NCI-H524 (cell line): ENCODE results near the gene TICAM2.

Experiments
- DNase-seq, 2 experiments: peaks; one replicate each; lab custom pipeline; 2025; lab: John Stamatoyannopoulos, UW

Gene TICAM2

DNA sequence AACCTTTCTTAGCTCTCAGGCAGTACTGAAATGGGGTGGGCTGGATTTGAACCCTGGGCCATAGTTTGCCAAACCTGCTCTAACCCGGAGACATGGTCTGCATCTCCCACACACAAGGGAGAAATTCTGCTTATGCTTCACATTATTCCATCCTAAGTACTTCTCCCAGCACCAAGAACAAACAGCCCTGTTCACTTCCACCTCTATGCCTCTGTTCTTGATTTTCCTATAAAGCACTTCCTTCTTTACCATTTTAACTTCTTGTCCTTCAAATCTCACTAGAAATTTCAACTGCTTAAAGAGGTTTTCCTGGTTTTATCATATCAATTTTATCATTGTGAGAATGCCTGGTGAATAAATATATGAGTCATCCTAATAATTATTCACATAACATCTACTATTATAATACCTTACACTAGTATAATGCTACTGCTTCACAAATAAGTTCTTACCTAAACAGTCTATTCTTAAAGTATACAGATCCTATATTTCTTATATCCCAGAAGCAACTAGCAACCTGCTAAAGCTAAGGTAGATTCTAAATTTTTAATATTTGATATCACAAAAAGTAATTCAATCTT lies 70.4 kb downstream of the TICAM2 start:
- no peak for DNase-seq

DNA sequence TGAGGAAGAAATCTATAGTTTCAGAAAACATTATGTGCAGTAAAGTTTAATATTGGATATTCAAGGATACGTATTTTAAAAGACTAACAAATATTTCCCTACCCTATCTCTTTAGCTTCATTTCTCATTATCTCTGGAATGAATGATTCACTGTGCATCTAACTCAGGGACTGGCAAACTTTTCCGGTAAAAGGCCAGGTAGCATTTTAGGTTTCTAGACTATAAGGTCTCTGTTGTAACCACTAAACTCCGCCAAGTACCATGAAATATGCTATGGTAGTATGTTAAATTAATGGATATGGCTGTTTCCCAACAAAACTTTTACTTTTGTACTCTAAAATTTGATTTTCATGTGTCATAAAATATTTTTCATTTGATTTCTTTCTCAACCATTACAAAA lies 70.9 kb downstream of the TICAM2 start:
- DNase-seq = no peak

DNA sequence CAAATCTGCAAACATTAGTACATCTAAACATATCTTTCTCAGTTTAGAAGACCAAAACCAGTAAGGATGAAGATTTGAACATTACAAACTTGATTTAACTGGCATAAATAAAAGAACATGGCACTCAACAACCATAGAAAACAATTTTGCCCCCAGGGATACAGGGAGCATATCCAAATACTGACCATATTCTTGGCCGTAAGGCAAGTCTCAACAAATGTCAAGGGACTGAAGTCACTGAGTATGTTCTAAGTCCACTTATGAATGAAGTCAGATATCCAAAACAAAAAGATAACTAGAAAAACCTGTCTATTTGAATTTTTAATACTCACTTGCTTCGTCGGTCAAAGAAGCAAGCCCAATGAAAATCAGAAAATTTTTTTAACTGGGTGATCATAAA lies 71.9 kb downstream of the TICAM2 start:
- DNase-seq = no peak
